ENCODE results near the gene IDI2.

Gene IDI2

GRCh38 chr10:986881-987619 lies 38.6 kb downstream of the IDI2 start:
- TF ChIP-seq GATA3 (IDR thresholded peaks at IDR 0.05; ENCODE audit: low read depth, low read length) (no peak), GATA2 (IDR thresholded peaks at IDR 0.05; ENCODE audit: low read depth, low read length) (no peak)

DNA sequence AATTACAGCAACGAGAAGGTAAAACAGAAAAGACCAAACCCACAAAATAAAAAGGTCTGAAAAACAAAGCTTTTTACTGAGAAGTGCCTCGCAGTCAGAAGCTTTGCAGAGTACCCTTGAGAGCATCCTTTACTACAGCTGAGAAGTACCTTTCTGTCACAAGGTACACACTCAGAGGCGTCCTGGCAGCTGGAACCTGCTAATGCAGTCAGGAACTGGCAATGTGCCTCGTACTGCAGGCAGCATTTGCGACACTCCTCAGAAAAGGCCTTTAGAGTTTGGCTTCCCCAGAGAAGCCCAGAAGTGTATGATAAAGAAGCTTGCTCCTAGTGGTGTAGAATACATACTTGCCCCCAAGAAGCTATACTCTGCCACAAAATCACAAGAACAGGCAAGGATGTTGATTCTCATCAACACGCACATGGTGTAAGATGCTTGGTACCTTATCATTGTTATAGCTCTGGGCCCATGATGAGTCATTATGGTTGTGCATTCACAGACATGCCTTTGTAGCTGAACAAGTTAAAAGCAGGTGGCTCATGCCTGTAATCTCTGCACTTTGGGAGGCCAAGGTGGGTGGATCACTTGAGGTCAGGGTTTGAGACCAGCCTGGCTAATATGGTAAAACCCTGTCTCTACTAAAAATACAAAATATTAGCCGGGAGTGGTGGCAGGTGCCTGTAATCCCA lies 39.4 kb downstream of the IDI2 start:
- no peak for TF ChIP-seq GATA3 (IDR thresholded peaks at IDR 0.05; ENCODE audit: low read depth, low read length)
- TF ChIP-seq GATA2 (IDR thresholded peaks at IDR 0.05; ENCODE audit: low read depth, low read length): no peak

- TF ChIP-seq GATA3 (IDR thresholded peaks at IDR 0.05; ENCODE audit: low read depth, low read length) (no peak), GATA2 (IDR thresholded peaks at IDR 0.05; ENCODE audit: low read depth, low read length) (no peak)
Measured at GRCh38 chr10:985361-985760, 40.3 kb downstream of the IDI2 start.

- no peak for TF ChIP-seq GATA3 (IDR thresholded peaks at IDR 0.05; ENCODE audit: low read depth, low read length)
- no peak for TF ChIP-seq GATA2 (IDR thresholded peaks at IDR 0.05; ENCODE audit: low read depth, low read length)
Measured at GRCh38 chr10:983971-984655, 41.5 kb downstream of the IDI2 start.

- TF ChIP-seq GATA3 (IDR thresholded peaks at IDR 0.05; ENCODE audit: low read depth, low read length) (no peak), GATA2 (IDR thresholded peaks at IDR 0.05; ENCODE audit: low read depth, low read length) (no peak)
Measured at GRCh38 chr10:983401-983800, 42.3 kb downstream of the IDI2 start.

DNA sequence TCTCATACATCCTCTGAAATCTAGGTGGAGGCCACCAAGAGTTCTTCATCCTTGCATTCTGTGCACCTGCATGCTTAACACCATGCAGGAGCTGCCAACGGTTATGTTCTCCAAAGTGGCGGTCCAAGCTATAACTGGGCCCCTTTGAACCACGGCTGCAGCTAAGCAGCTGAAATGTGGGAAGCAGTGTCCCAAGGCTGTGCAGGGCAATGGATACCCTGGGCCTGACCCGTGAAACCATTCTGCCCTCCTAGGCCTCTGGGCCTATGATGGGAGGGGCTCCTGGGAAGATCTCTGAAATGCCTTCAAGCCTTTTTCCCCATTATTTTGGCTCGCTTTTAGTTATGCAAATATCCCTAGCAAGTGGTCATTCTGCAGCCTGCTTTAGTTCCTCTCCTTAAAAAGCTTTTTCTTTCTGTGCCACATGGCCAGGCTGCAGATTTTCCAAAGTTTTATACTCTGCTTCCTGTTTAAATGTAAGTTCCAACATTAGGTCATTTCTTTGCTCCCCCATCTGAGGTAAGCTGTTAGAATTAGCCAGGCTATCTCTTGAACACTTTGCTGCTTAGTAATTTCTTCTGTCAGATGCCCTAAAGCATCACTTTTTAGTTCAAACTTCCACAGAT lies 45.1 kb downstream of the IDI2 start:
- TF ChIP-seq GATA3 (IDR thresholded peaks at IDR 0.05; ENCODE audit: low read depth, low read length): no peak
- no peak for TF ChIP-seq GATA2 (IDR thresholded peaks at IDR 0.05; ENCODE audit: low read depth, low read length)

GRCh38 chr10:978826-979421 lies 46.7 kb downstream of the IDI2 start:
- TF ChIP-seq GATA3 (IDR thresholded peaks at IDR 0.05; ENCODE audit: low read depth, low read length) (no peak), GATA2 (IDR thresholded peaks at IDR 0.05; ENCODE audit: low read depth, low read length) (peak; percentile 38; the same call in 1 of the 2 replicates)

DNA sequence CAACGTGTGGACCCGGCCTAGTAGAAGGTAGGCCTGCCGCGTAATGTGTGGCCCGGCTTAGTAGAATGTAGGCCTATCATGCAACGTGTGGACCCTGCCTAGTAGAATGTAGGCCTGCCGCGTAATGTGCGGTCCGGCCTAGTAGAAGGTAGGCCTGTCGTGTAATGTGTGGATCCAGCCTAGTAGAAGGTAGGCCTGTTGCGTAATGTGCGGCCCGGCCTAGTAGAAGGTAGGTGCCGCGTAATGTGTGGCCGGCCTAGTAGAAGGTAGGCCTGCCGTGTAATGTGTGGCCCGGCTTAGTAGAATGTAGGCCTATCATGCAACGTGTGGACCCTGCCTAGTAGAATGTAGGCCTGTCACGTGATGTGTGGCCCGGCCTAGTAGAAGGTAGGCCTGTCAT lies 49.3 kb downstream of the IDI2 start:
- TF ChIP-seq GATA2 (IDR thresholded peaks at IDR 0.05; ENCODE audit: low read depth, low read length) (no peak), GATA3 (IDR thresholded peaks at IDR 0.05; ENCODE audit: low read depth, low read length) (no peak)

DNA sequence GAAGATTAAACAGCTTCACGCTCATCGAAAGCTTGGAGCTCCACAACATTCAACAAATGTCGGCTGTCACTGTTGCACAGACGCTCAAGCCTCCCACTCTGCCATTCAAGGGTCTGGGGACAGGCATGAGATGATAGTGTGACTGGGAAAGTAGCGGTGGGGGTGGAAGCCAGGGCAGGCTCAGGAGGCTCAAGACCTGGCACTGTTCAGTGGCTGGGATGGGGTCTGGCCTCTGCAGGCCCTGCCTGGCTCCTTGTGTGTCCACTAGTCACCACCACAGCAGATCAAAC lies 50.9 kb downstream of the IDI2 start:
- TF ChIP-seq GATA2 (IDR thresholded peaks at IDR 0.05; ENCODE audit: low read depth, low read length): no peak
- no peak for TF ChIP-seq GATA3 (IDR thresholded peaks at IDR 0.05; ENCODE audit: low read depth, low read length)

DNA sequence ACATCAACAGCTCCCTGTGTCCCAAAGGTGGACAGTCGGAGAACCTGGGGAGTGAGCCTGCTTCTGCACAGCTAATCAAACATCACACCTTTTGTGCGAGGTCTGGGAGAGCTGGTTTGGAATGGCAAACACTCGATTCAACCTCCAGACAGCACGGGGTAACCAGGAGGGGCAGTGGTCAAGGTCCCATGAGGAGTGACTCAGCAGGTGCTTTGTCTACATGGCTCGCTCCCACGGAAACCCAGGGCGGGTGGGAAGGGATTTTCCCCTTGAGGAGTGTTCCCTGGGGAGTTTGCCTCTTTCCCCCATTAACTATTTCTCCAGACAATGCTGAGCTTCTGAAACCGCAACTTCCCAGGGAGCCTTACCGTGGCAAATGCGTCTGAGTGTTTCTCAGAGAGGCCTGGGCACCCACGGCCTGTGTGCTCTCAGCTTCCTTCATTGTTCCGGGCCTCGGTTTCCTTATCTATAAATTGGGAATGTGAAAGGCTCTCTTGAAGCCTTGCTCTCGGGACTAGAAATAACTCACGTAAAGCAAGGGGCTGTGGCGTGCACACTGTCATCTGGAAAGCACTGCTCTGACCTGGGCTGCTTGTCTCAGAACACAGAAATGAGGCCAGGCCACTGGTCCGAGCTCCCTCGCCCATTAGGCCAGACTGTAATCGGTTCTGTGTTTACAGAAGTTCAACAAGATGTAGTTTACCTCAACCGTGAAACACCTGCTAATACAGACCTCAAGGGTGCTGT lies 51.4 kb downstream of the IDI2 start:
- TF ChIP-seq GATA3 (IDR thresholded peaks at IDR 0.05; ENCODE audit: low read depth, low read length): no peak
- no peak for TF ChIP-seq GATA2 (IDR thresholded peaks at IDR 0.05; ENCODE audit: low read depth, low read length)

- TF ChIP-seq GATA3 (IDR thresholded peaks at IDR 0.05; ENCODE audit: low read depth, low read length): no peak
Measured at GRCh38 chr10:972763-973162, 52.9 kb downstream of the IDI2 start.

DNA sequence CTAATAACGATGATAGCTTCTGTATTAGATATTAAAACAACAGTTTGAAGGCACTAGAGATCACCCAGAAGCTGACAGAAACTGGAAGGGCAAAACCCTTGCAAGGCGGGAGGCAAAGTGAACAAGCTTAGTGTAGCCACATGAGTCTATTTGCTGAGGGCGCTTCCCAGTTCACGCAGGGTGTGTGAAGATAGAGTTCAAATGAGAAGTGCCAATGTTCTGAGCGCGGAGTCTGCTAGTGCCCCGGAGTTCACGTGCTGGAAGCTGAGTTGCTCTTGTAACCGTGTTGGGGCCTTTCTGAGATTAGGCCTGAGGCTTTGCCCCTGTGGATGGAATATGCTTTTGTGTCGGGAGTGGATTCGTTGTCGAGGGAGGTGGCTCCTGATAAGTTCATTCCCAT lies 54.0 kb downstream of the IDI2 start:
- TF ChIP-seq GATA2 (IDR thresholded peaks at IDR 0.05; ENCODE audit: low read depth, low read length): no peak
- TF ChIP-seq GATA3 (IDR thresholded peaks at IDR 0.05; ENCODE audit: low read depth, low read length): no peak

DNA sequence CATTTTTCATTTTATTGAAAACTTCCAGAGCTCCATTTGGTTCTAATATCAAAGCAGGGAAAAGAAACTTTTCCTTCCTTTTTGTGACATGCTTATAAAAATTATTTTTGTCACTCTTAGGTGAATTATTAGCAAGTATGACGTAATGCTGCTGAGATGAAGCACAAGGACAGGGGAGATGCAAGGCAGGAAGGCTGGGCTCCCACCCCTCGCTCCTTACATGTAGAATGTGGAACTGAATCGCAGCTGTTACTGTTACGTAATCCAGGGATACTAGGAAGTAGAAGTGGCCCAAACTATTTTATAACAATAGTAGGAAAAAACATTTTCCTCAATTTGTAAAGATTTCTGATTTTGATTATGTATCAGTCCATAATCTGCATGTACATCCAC lies 54.5 kb downstream of the IDI2 start:
- TF ChIP-seq GATA2 (IDR thresholded peaks at IDR 0.05; ENCODE audit: low read depth, low read length): no peak
- no peak for TF ChIP-seq GATA3 (IDR thresholded peaks at IDR 0.05; ENCODE audit: low read depth, low read length)
